OCI-LY1 (cell line): ENCODE results near the gene UCP2.

Source experiments
- EZH2 ChIP-seq: fragments of 200-600 bp; sonication (generic), shearing (Covaris generic); IDR thresholded peaks from 2 replicates; pipeline ENCODE4 v1.8.0; 2017; ENCODE audit warnings: borderline replicate concordance, mixed run types, mild to moderate bottlenecking, antibody characterized with exemption, low read length, moderate library complexity, mixed read lengths
- TF ChIP-seq, protein P1 (sequence below): fragments of 200-600 bp; sonication (generic), shearing (Covaris generic); IDR thresholded peaks from 2 replicates; pipeline ENCODE4 v1.5.1; 2017; ENCODE audit warnings: mild to moderate bottlenecking, antibody characterized with exemption, low read length, moderate library complexity, mixed read lengths

DNA sequence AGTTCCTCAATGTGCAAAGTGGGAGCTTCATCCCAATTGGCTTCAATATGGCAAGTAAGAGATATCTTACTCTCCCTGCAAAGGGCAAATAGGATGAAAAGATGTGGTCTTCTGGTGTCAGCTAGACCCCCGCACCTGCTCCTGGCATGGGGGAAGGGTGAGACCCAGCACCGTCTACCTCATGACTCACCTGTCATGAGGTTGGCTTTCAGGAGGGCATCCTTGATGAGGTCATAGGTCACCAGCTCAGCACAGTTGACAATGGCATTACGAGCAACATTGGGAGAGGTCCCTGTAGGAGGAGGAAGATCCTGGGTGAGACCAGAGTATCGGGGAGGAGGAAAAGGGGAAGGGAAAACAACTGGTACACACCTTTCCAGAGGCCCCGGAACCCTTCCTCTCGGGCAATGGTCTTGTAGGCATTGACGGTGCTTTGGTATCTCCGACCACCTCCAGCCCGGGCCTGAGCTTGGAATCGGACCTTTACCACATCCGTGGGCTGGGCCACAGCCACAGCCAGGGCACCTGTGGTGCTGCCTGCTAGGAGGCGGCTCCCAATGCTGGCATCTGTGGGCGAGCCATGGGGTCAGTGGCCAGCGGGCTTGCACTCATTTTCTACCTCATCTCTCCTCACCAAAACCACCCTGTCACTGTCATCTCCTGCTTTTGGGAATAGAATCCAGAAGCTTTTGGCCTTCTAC lies 6.0 kb downstream of the UCP2 start:
- TF ChIP-seq, protein P1, sequence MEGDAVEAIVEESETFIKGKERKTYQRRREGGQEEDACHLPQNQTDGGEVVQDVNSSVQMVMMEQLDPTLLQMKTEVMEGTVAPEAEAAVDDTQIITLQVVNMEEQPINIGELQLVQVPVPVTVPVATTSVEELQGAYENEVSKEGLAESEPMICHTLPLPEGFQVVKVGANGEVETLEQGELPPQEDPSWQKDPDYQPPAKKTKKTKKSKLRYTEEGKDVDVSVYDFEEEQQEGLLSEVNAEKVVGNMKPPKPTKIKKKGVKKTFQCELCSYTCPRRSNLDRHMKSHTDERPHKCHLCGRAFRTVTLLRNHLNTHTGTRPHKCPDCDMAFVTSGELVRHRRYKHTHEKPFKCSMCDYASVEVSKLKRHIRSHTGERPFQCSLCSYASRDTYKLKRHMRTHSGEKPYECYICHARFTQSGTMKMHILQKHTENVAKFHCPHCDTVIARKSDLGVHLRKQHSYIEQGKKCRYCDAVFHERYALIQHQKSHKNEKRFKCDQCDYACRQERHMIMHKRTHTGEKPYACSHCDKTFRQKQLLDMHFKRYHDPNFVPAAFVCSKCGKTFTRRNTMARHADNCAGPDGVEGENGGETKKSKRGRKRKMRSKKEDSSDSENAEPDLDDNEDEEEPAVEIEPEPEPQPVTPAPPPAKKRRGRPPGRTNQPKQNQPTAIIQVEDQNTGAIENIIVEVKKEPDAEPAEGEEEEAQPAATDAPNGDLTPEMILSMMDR = no peak
- no peak for TF ChIP-seq EZH2
